GM12875 (cell line): ENCODE results near the gene C1QB.

ENCODE experiments used
- H3K4me3 ChIP-seq: one replicate; pipeline ENCODE4 v1.5.1; 2011; ENCODE audit warnings: low read depth, low read length, control low read depth
- CTCF ChIP-seq: IDR thresholded peaks from 2 replicates; pipeline ENCODE4 v1.5.1; 2011; ENCODE audit warnings: low read depth, mild to moderate bottlenecking, control low read depth, inconsistent platforms, low read length, moderate library complexity, borderline replicate concordance; ENCODE audit not compliant: insufficient read depth

Gene C1QB

GRCh38 chr1:22709227-22709626 is 56.2 kb downstream of the C1QB start:
- no peak for TF ChIP-seq CTCF
- H3K4me3 ChIP-seq = no peak overlapping the region

GRCh38 chr1:22709891-22710700 is 57.1 kb downstream of the C1QB start:
- no peak overlapping the region for H3K4me3 ChIP-seq
- TF ChIP-seq CTCF = no peak

GRCh38 chr1:22710701-22711049 is 57.6 kb downstream of the C1QB start, which contains the start of gene EPHB2:
EPHB2 (plus strand) TSS chr1:22710839; CDS start chr1:22710983, 144 bp downstream.
- H3K4me3 ChIP-seq = no peak within 1 kb of the TSS
- no peak for TF ChIP-seq CTCF

- no peak overlapping the region for H3K4me3 ChIP-seq
- no peak for TF ChIP-seq CTCF
Measured at GRCh38 chr1:22711071-22711470, 58.0 kb downstream of the C1QB start.
